H1 (cell line): ENCODE measurements around the gene OSCP1. TPM values are rescaled to one million over a fixed set of nuclear protein-coding genes. Genes with fewer than 3 reads are reported as not detected.

Experiments used
- CTCF ChIA-PET: fragments of 300-600 bp; sonication (Branson Sonifier 250); formaldehyde crosslinking; loops from one replicate; lab custom pipeline; 2021; ENCODE audit not compliant: partially characterized antibody; lab: Charles Lee
- POLR2A ChIA-PET: fragments of 300-600 bp; sonication (Branson Sonifier 250); formaldehyde crosslinking; loops from one replicate; lab custom pipeline; 2021; ENCODE audit warnings: inconsistent platforms; ENCODE audit not compliant: partially characterized antibody; lab: Charles Lee
- DNase-seq, 2 experiments: peaks; one replicate each; pipeline versions ENCODE4 v3.0.0 to v3.0.0-alpha.2; 2010 to 2022; ENCODE audit warnings: low spot score in 2 of 2, low read depth in 1 of 2, mixed read lengths in 1 of 2
- FAIRE-seq: peaks from 2 replicates; lab custom pipeline; 2011; peaks lifted over from hg19 to GRCh38; lab: Jason Lieb, UNC
- H2AFZ ChIP-seq: 2 replicates; pipeline ENCODE4 v1.8.1; 2012; ENCODE audit warnings: low read length, inconsistent platforms
- H2AK5ac ChIP-seq: 2 replicates; pipeline ENCODE4 v1.6.1; 2013; ENCODE audit warnings: low read depth, low read length
- H2BK120ac ChIP-seq: replicated peaks from 2 replicates; pipeline ENCODE3; 2013; ENCODE audit warnings: low read depth, low read length, inconsistent platforms
- H2BK12ac ChIP-seq: 2 replicates; pipeline ENCODE4 v1.6.1; 2013; ENCODE audit warnings: low read depth, low read length
- H2BK15ac ChIP-seq: 2 replicates; pipeline ENCODE4 v1.6.1; 2013; ENCODE audit warnings: low read length
- H2BK20ac ChIP-seq: 2 replicates; pipeline ENCODE4 v1.6.1; 2013; ENCODE audit warnings: low read length
- H2BK5ac ChIP-seq: 2 replicates; pipeline ENCODE4 v1.6.1; 2013; ENCODE audit warnings: low read depth, low read length
- H3K14ac ChIP-seq: 2 replicates; pipeline ENCODE4 v1.6.1; 2013; ENCODE audit warnings: inconsistent platforms; ENCODE audit not compliant: insufficient read length
- H3K18ac ChIP-seq: 2 replicates; pipeline ENCODE4 v1.6.1; 2013; ENCODE audit warnings: low read length; ENCODE audit errors: extremely low read depth
- H3K23ac ChIP-seq: 2 replicates; pipeline ENCODE4 v1.6.1; 2013; ENCODE audit warnings: inconsistent platforms; ENCODE audit not compliant: insufficient read length
- H3K23me2 ChIP-seq: 2 replicates; pipeline ENCODE4 v1.6.1; 2013; ENCODE audit warnings: low read depth, low read length
- H3K27ac ChIP-seq: 2 replicates; pipeline ENCODE4 v1.6.1; 2011; ENCODE audit warnings: low read depth, low read length, inconsistent platforms
- H3K27me3 ChIP-seq, 4 experiments: replicated peaks in 1 of 4; 1 replicate in 1 of 4; 2 replicates in 3 of 4; pipeline versions ENCODE4 v1.6.1 to v1.8.1; 2011 to 2013; ENCODE audit warnings: low read length in 3 of 4, mild to moderate bottlenecking in 3 of 4, inconsistent platforms in 2 of 4, mixed read lengths in 2 of 4, moderate library complexity in 1 of 4; ENCODE audit not compliant: control insufficient read depth in 3 of 4, insufficient read depth in 3 of 4; ENCODE audit errors: extremely low read depth in 1 of 4
- H3K36me3 ChIP-seq, 4 experiments: 2 replicates each; pipeline versions ENCODE4 v1.6.1 to v1.8.1; 2011 to 2013; ENCODE audit warnings: mild to moderate bottlenecking in 4 of 4, low read length in 3 of 4, moderate library complexity in 2 of 4, control low read depth in 1 of 4, inconsistent platforms in 1 of 4; ENCODE audit not compliant: insufficient read depth in 4 of 4, control insufficient read depth in 2 of 4
- H3K4ac ChIP-seq: replicated peaks from 2 replicates; pipeline ENCODE3; 2013; ENCODE audit warnings: low read length, low read depth, mixed read lengths, inconsistent platforms; ENCODE audit not compliant: insufficient read length
- H3K4me1 ChIP-seq, 4 experiments: replicated peaks in 1 of 4; 1 replicate in 1 of 4; 2 replicates in 3 of 4; pipeline versions ENCODE4 v1.6.1 to v1.8.1; 2011 to 2013; ENCODE audit warnings: low read length in 3 of 4, inconsistent platforms in 2 of 4, mixed read lengths in 1 of 4; ENCODE audit not compliant: insufficient read depth in 4 of 4, control insufficient read depth in 3 of 4
- H3K4me2 ChIP-seq, 2 experiments: 2 replicates each; pipeline versions ENCODE4 v1.6.1 to v1.8.1; 2011 to 2013; ENCODE audit warnings: low read depth in 2 of 2, low read length in 2 of 2, control low read depth in 1 of 2, inconsistent platforms in 1 of 2, mild to moderate bottlenecking in 1 of 2; ENCODE audit not compliant: insufficient read depth in 1 of 2
- H3K4me3 ChIP-seq, 4 experiments: fragments of 200-600, 300-600 bp in 1 of 4; sonication (generic), shearing (Covaris generic), sonication (Bioruptor Twin) in 1 of 4; 2 replicates each; pipeline versions ENCODE4 v1.5.1 to v1.8.1; 2011 to 2016; ENCODE audit warnings: low read length in 4 of 4, low read depth in 3 of 4, control low read depth in 2 of 4, inconsistent platforms in 2 of 4, mild to moderate bottlenecking in 2 of 4, mixed read lengths in 1 of 4, moderate library complexity in 1 of 4; ENCODE audit not compliant: insufficient read depth in 2 of 4; ENCODE audit errors: extremely low read depth in 1 of 4
- H3K56ac ChIP-seq: replicated peaks from 2 replicates; pipeline ENCODE3; 2013; ENCODE audit warnings: low read depth, mild to moderate bottlenecking, mixed read lengths, low read length, inconsistent platforms; ENCODE audit not compliant: insufficient read length
- H3K79me1 ChIP-seq: 2 replicates; pipeline ENCODE4 v1.6.1; 2013; ENCODE audit warnings: low read depth, low read length, control low read depth
- H3K79me2 ChIP-seq, 2 experiments: 2 replicates each; pipeline versions ENCODE4 v1.6.1 to v1.8.1; 2012 to 2013; ENCODE audit warnings: low read length in 2 of 2, mild to moderate bottlenecking in 2 of 2, inconsistent platforms in 1 of 2; ENCODE audit not compliant: insufficient read depth in 2 of 2, control insufficient read depth in 1 of 2
- H3K9ac ChIP-seq, 4 experiments: replicated peaks in 1 of 4; 1 replicate in 1 of 4; 2 replicates in 3 of 4; pipeline versions ENCODE4 v1.6.1 to v1.8.1; 2011 to 2013; ENCODE audit warnings: low read depth in 3 of 4, low read length in 3 of 4, control low read depth in 2 of 4, mild to moderate bottlenecking in 2 of 4, moderate library complexity in 2 of 4, inconsistent platforms in 1 of 4; ENCODE audit errors: extremely low read depth in 1 of 4
- H3K9me3 ChIP-seq, 2 experiments: 2 replicates each; pipeline versions ENCODE4 v1.6.1 to v1.8.1; 2012 to 2013; ENCODE audit warnings: mild to moderate bottlenecking in 2 of 2, moderate library complexity in 2 of 2, control low read depth in 1 of 2, inconsistent platforms in 1 of 2, low read depth in 1 of 2, low read length in 1 of 2, mixed read lengths in 1 of 2; ENCODE audit not compliant: insufficient read depth in 2 of 2
- H4K20me1 ChIP-seq, 2 experiments: replicated peaks in 1 of 2; 2 replicates each; pipeline versions ENCODE3 to v1.8.1; 2011 to 2013; ENCODE audit warnings: inconsistent platforms in 2 of 2, low read length in 2 of 2, mild to moderate bottlenecking in 1 of 2; ENCODE audit not compliant: insufficient read depth in 2 of 2, control insufficient read depth in 1 of 2
- H4K5ac ChIP-seq: 2 replicates; pipeline ENCODE4 v1.6.1; 2013; ENCODE audit warnings: low read length, low read depth, mixed read lengths, inconsistent platforms; ENCODE audit not compliant: insufficient read length
- H4K8ac ChIP-seq: 2 replicates; pipeline ENCODE4 v1.8.0; 2013; ENCODE audit warnings: mild to moderate bottlenecking, moderate library complexity, low read length, inconsistent platforms; ENCODE audit not compliant: insufficient read depth; ENCODE audit errors: extremely low read depth
- H4K91ac ChIP-seq: replicated peaks from 2 replicates; pipeline ENCODE3; 2013; ENCODE audit warnings: low read length, mixed read lengths, inconsistent platforms; ENCODE audit not compliant: insufficient read length
- BCL11A ChIP-seq, 2 experiments: IDR thresholded peaks; one replicate each; pipeline ENCODE4 v1.6.1; 2011; ENCODE audit warnings: low read depth in 2 of 2, low read length in 2 of 2, mild to moderate bottlenecking in 2 of 2
- E2F6 ChIP-seq: IDR thresholded peaks from 2 replicates; pipeline ENCODE4 v1.6.1; 2012; ENCODE audit warnings: inconsistent platforms
- EGR1 ChIP-seq: IDR thresholded peaks from 2 replicates; pipeline ENCODE4 v1.6.1; 2011; ENCODE audit warnings: low read depth, low read length, borderline replicate concordance
- HDAC6 ChIP-seq: IDR thresholded peaks from one replicate; pipeline ENCODE4 v1.7.1; 2012; ENCODE audit warnings: low read depth, mild to moderate bottlenecking, inconsistent platforms, low read length, moderate library complexity
- RFX5 ChIP-seq: IDR thresholded peaks from 2 replicates; pipeline ENCODE4 v1.6.1; 2011; ENCODE audit warnings: low read depth, low read length, improper control_type of control experiment, borderline replicate concordance
- RNF2 ChIP-seq: fragments of 200-900, 300-1000 bp; sonication (generic); IDR thresholded peaks from 2 replicates; pipeline ENCODE4 v1.7.1; 2016; ENCODE audit warnings: borderline replicate concordance, low read depth, mild to moderate bottlenecking, antibody characterized with exemption, low read length; ENCODE audit not compliant: poor library complexity, severe bottlenecking; ENCODE audit errors: missing control alignments
- TAF7 ChIP-seq: optimal IDR thresholded peaks from 2 replicates; pipeline ENCODE3; 2011; ENCODE audit warnings: low read depth, mild to moderate bottlenecking, inconsistent platforms, low read length, moderate library complexity, borderline replicate concordance
- TEAD4 ChIP-seq: IDR thresholded peaks from 2 replicates; pipeline ENCODE4 v1.6.1; 2012; ENCODE audit warnings: low read depth, low read length, inconsistent platforms, mixed read lengths
- polyA plus RNA-seq, 7 experiments: library from polyadenylated mRNA; depleted of rRNA in 3 of 7; stranded (reverse) in 5 of 7; unstranded in 2 of 7; fragments of >200 nt in 5 of 7; fragments of 200-250 nt in 2 of 7; gene quantifications; 1 replicate in 5 of 7; 2 replicates in 1 of 7; 4 replicates in 1 of 7; pipeline versions ENCODE4 v1.2.1 to v1.2.3, GENCODE V29; 2011 to 2013; ENCODE audit warnings: missing spikeins in 2 of 7, mixed read lengths in 2 of 7
- total RNA-seq: library from RNA; stranded (reverse); fragmentation: NEBNext Ultra II Directional; extraction: Animal tissue kit (Norgen Biotek cat#: 25700); gene quantifications from 2 replicates; pipeline ENCODE4 v1.2.1, GENCODE V29; 2021
- TF ChIP-seq, protein P1 (sequence below): IDR thresholded peaks from 2 replicates; pipeline ENCODE4 v1.6.1; 2011; ENCODE audit warnings: low read length, improper control_type of control experiment

OSCP1 gene
- total and polyA plus RNA-seq, 2 of the 8 experiments (the other 6 are each of a cell fraction or from before 2014, with no cell fraction given): 1.8 to 3.3 TPM

- H3K23me2 ChIP-seq: no peaks in the 10 kb centered on the region
- no peak overlapping the region for H2AFZ ChIP-seq
- no peak overlapping the region for H2BK5ac ChIP-seq
- H4K91ac ChIP-seq: no peak overlapping the region
- H3K14ac ChIP-seq: no peak overlapping the region
- H3K4me3 ChIP-seq: no peak overlapping the region
- ChIA-PET POLR2A (interaction anchor here (0.6 to 1.0 kb wide), 2 partner anchors 96 to 876 kb away, joined by 3 read pairs; no protein-coding TSS in a partner anchor), CTCF (interaction anchor here (0.7 kb wide), 1 partner anchor 30 kb away, joined by 3 read pairs; no protein-coding TSS in a partner anchor)
- no peak overlapping the region for H2BK120ac ChIP-seq
- peaks cover 0 to 3% of the 10 kb centered on the region in 2 experiments for H4K20me1 ChIP-seq
- no peak overlapping the region for H3K4me2 ChIP-seq
- H4K5ac ChIP-seq: no peak overlapping the region
- H3K4ac ChIP-seq: no peak overlapping the region
- no peak overlapping the region for H3K18ac ChIP-seq
- H2BK15ac ChIP-seq: no peak overlapping the region
- H3K36me3 ChIP-seq: peaks cover 33 to 54% (median 49%) of the 10 kb centered on the region in 4 experiments
- no peak overlapping the region for H2BK20ac ChIP-seq
- no peak overlapping the region for H4K8ac ChIP-seq
- no peak for FAIRE-seq
- TF ChIP-seq RNF2 (no peak), RFX5 (no peak), EGR1 (no peak), TAF7 (no peak), HDAC6 (no peak), BCL11A (IDR thresholded peaks at IDR 0.05; ENCODE audit: low read depth in 2 of 2, low read length in 2 of 2) (no peak), TEAD4 (no peak), E2F6 (no peak)
- TF ChIP-seq, protein P1, sequence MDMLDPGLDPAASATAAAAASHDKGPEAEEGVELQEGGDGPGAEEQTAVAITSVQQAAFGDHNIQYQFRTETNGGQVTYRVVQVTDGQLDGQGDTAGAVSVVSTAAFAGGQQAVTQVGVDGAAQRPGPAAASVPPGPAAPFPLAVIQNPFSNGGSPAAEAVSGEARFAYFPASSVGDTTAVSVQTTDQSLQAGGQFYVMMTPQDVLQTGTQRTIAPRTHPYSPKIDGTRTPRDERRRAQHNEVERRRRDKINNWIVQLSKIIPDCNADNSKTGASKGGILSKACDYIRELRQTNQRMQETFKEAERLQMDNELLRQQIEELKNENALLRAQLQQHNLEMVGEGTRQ: no peak
- no peaks in the 10 kb centered on the region for H3K79me2 ChIP-seq
- H3K79me1 ChIP-seq: no peaks in the 10 kb centered on the region
- H3K23ac ChIP-seq: no peak overlapping the region
- H3K27me3 ChIP-seq: no peaks in the 10 kb centered on the region
- H3K56ac ChIP-seq: no peak overlapping the region
- DNase-seq: no peak
- H3K9ac ChIP-seq: no peak overlapping the region
- H3K9me3 ChIP-seq: no peaks in the 10 kb centered on the region
- H2AK5ac ChIP-seq: no peak overlapping the region
- H2BK12ac ChIP-seq: no peak overlapping the region
- H3K27ac ChIP-seq: no peak overlapping the region
- H3K4me1 ChIP-seq: no peaks in the 10 kb centered on the region
These were observed 6.2 kb upstream of the OSCP1 start for GRCh38 chr1:36456391-36456928.
